Mononuclear cell (primary cell): Measurements from ENCODE around the gene ATP6V1G2. TPM values are rescaled to one million over a fixed set of nuclear protein-coding genes. Genes with fewer than 3 reads are reported as not detected.

Experiments used
- H3K27me3 ChIP-seq: 2 replicates; pipeline ENCODE4 v1.6.0; 2011; ENCODE audit warnings: low read length, control low read depth; ENCODE audit not compliant: insufficient read depth
- H3K4me1 ChIP-seq: 2 replicates; pipeline ENCODE4 v1.5.1; 2011; ENCODE audit warnings: mild to moderate bottlenecking, low read length, control low read depth; ENCODE audit not compliant: insufficient read depth
- H3K4me3 ChIP-seq: 2 replicates; pipeline ENCODE4 v1.5.1; 2011; ENCODE audit warnings: mild to moderate bottlenecking, low read length, moderate library complexity
- H3K9me3 ChIP-seq: 2 replicates; pipeline ENCODE4 v1.5.1; 2011; ENCODE audit warnings: low read depth, mild to moderate bottlenecking, control low read depth, low read length
- total RNA-seq: library from RNA; depleted of rRNA; stranded (reverse); fragments of >200 nt; gene quantifications from one replicate; pipeline ENCODE4 v1.2.3, GENCODE V29; 2012

ATP6V1G2 gene
- total RNA-seq, 1 donor, result 0.73 TPM

DNA sequence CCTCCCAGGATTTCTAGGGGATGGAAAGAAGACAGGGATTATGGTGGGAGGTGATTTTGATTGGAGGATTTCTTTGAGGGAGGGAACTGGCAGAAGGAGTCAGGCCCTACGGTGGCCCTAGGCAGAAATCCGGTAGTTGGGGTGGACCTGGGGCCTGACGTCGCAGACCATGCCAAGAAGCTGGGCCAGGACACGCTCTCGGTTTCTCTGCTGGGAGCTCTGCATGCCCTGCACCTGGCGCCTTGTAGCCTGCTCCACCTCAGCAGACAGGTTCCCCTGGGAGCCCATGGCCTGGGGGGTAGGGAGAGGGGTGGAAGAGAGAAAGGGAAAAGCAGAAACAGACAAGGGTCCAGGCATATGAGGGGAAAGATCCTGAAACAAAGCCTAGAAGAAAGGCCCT lies 1.1 kb downstream of the ATP6V1G2 start:
- H3K4me3 ChIP-seq, result no peak overlapping the region
- H3K9me3 ChIP-seq, result no peaks in the 10 kb centered on the region
- H3K27me3 ChIP-seq, result no peaks in the 10 kb centered on the region

DNA sequence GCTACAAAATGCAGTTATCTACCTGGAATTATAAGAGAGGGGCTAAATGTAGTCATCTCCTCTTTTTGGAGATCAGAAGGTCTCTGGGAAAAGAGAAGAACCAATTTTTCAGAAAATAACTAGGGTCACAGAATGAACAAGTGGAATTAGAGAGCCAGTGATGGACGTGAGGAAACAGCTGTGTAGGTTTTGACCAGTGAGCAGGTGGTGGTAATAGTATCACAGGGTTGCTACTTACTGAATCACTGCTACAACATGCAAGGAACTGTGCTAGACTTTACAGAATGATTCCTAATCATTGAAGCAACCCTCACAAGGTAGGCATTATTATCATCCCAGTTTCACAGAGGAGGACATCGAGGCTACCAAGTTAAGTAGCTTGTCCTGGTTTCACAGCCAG lies 1.7 kb downstream of the ATP6V1G2 start:
- Histone ChIP-seq H3K4me1 (peaks cover 51% of the 10 kb centered on the region), H3K27me3 (no peaks in the 10 kb centered on the region), H3K9me3 (no peaks in the 10 kb centered on the region), H3K4me3 (no peak overlapping the region)

More for the DNA sequence above, 1.1 kb downstream of the ATP6V1G2 start:
- peaks cover 45% of the 10 kb centered on the region for H3K4me1 ChIP-seq

DNA sequence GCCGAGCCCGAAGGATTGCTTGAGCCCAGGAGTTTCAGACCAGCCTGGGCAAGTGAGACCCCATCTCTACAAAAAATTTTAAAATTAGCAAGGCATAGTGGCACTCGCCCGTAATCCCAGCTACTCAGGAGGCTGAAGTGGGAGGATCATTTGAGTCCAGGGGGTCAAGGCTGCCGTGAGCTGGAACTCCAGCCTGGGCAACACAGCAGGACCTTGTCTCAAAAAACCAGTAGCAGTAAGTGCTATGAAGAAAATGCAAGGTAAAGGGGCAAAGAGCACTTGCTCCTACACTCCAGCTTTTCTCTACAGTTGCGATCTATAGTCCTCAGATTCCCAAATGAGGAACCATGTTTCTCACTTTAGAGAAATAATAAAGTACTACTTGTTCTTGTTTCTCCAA lies 2.8 kb downstream of the ATP6V1G2 start:
- Histone ChIP-seq H3K4me3 (no peak overlapping the region), H3K27me3 (no peaks in the 10 kb centered on the region), H3K9me3 (no peaks in the 10 kb centered on the region), H3K4me1 (peaks cover 59% of the 10 kb centered on the region)

DNA sequence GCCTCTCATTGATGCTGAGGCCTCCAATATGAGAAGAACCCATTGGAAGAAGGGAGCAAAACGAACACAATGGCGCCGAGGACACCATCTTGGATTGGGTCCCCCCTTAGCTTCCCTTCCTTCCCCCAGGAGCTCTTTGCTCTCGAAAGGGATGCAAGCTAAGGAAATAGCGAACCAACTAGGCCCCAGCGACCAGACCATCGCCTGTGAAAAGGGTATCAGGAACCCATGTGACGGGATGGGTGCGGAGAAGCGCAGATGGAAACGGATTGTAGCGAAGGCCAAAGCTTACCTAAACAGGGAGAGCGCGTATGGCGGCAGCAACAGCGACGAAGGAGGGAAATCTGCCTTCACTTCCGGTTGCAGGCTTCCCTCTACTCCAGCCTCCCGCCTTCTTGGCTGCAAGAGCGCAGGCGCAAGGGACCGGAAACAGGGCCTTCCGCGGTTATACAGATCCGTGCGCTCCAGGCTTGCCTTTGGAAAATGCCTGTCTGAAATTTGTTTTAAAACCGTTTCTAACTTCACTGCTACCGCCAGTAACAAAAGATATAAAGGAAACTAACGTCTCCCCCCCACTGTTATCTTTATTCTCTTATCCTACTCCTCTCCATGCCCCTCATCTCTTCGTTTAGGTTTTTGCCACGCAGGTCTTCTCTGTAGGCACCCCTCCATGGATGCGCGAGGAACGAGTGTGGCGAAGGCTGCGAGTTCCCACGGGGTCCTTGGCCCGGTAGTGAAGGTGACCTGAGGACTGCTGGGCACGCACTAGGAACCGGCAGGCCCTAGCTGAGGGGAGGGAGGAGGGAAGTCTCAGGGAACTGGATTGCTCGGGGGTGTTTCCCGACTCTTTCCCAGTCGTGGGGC lies 4.5 kb downstream of the ATP6V1G2 start, which contains the start of gene DDX39B:
DDX39B (minus strand) TSS at position 346 of the 864 bp plus-strand sequence. CDS start 1,471 bp downstream, outside the sequence.
- Histone ChIP-seq H3K4me3 (peak within 1 kb of the TSS; percentile 75), H3K9me3 (no peaks in the 10 kb centered on the region), H3K4me1 (peaks cover 48% of the 10 kb centered on the region), H3K27me3 (no peaks in the 10 kb centered on the region)

DNA sequence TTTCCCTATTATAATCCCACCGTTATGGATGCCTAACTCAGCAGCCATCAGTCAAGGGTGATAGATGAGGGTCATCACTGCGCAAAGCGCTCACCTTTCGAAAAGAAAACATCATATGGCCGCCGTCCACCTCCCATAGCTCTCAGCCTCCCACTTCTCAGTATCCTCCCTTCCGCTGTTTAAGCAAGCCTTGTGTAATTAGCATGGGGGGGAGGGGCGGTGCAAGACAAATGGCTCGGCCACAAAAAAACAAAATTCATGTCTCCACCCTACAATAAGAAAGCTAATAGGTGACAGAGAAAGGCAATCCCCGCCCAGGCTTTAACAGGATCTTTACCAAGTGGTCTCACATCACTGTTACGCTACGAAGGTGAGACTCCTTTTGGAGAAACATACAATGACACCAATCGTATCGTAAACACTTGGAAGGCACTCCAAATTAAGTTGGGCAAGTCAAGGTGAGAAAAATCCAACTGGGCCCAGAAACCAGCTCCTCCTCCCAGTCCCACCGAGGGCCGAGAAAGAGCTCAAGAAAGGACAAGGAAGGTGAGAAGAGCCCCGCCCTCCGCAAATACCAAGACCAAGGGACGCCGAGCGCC lies 5.2 kb downstream of the ATP6V1G2 start:
- peak overlapping the region; percentile 75 for H3K4me3 ChIP-seq
- H3K27me3 ChIP-seq, result no peaks in the 10 kb centered on the region
- H3K4me1 ChIP-seq, result peaks cover 41% of the 10 kb centered on the region
- no peaks in the 10 kb centered on the region for H3K9me3 ChIP-seq

DNA sequence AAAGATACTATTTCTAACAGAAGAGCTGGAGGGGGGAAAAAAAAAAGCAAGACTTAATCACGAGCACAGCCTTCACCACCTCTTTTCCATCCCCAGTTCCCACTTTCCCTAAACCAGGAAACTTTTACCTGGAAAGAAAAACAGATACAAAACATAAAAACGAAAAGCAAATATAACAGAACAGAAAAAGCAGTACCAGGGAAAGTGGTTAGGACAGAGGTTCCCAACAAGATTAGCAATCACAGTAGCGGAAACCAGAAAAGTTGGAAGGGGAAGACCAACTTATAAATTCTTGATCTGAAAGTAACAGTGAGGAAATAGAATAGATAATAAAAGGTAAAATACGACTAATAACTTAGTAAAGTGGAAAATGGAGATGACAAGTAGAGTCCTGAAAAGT lies 5.8 kb downstream of the ATP6V1G2 start:
- Histone ChIP-seq H3K4me1 (peaks cover 41% of the 10 kb centered on the region), H3K27me3 (no peaks in the 10 kb centered on the region), H3K4me3 (peak overlapping the region; percentile 75), H3K9me3 (no peaks in the 10 kb centered on the region)

DNA sequence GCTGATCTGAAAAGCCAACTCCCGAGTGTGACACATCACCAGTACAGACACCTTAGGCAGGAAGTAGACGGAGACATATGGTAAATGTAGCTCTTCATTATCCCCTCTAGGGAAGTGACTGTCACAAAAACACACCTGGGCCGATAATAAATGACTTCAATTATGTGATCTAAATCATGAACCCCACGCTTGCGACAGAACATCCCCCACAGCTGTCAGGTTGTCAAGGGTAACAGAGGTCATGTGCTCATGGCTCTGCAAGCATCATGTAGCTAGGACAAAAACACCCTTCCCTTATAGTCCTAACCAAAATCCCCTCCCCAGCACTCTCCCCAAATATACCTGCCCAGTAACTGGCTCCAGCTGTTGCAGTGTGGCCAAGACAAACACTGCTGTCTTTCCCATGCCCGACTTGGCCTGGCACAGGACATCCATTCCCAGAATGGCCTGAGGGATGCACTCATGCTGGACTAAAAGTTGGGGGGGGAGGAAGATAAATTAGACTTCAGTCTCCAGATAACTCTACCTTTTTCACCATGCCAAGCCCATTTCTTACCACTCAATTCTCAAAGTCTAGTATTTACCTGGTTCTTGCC lies 7.5 kb downstream of the ATP6V1G2 start:
- H3K4me3 ChIP-seq, result no peak overlapping the region
- H3K9me3 ChIP-seq, result no peaks in the 10 kb centered on the region
- H3K27me3 ChIP-seq, result no peaks in the 10 kb centered on the region
- H3K4me1 ChIP-seq, result peaks cover 41% of the 10 kb centered on the region

DNA sequence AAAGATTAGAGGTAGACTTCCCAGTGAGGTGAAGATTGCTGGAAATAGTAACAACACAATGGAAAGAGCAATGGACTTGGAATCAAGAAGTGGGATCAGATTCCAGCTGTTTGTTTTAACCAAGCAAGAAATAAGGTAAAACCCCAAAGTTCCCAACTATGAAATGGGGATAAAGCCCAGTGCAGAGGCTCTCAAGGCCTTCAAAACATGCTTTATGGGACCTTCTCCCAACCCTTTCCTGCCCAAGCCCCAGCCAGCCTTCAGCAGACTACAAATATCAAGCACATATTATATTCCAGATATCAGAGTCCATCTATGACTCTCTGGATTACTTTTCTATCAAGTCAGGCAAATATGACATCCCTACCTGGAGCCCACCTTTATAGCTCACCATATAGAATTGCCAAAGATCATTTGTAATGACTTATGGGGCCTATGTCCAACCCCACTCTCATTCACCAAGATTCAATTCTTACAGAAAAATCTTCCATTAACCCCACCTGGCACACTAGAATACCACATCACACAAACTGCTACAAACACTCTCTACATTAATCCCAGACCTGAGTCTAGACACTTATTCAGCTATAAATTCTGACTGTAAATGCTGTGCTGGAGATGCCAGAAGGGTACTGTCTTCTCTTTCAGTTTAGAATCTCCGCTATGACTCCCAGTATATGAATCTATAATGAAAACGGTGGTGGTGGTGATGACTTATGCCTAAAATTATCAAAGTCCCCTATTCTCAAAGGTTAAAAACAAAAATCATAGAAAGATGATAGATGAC lies 10.7 kb downstream of the ATP6V1G2 start:
- Histone ChIP-seq H3K4me1 (peaks cover 28% of the 10 kb centered on the region), H3K9me3 (no peaks in the 10 kb centered on the region), H3K27me3 (no peaks in the 10 kb centered on the region), H3K4me3 (no peak overlapping the region)

DNA sequence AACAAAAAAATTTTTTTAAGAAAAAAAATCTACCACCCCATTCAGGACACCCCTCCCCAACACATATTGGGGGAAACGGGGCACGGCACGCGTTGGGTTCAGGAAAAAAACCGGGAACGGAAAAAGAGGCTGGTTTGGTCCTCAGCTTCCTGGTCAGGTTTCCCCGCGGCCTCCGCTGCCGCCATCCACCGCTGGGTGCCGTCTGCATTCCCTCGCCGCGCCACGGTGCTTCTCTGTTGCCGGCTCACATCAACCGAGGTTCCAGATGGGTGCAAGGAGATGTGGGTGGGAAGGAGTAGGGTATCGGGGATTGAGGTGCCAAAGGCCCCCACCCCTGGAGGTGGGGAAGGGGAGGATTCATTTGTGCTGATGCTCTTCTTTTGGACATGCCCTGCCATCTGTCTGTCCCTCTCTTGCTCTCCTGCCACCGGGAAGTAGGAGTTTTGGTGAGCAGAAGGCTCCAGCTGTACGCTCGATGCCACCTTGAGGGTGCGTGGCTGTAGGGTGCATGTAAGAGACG lies 11.8 kb downstream of the ATP6V1G2 start:
- Histone ChIP-seq H3K4me1 (peaks cover 16% of the 10 kb centered on the region), H3K9me3 (no peaks in the 10 kb centered on the region), H3K4me3 (no peak overlapping the region), H3K27me3 (no peaks in the 10 kb centered on the region)

DNA sequence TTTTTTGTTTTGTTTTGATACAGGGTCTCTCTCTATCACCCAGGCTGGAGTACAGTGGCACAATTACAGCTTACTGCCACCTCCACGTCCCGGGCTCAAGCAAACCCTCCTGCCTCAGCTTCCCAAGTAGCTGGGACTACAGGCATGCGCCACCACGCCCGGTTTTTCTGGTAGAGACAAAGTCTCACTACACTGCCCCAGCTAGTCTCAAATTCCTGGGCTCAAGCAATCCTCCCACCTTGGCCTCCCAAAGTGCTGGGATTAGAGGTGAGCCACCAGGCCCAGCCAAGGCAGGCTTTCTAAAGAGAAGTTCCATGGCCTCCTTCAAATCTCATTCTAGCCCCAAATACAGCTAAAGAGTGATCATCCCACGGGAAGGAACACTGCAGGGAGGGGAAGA lies 12.4 kb downstream of the ATP6V1G2 start:
- Histone ChIP-seq H3K4me1 (peaks cover 10% of the 10 kb centered on the region), H3K27me3 (no peaks in the 10 kb centered on the region), H3K4me3 (no peak overlapping the region), H3K9me3 (no peaks in the 10 kb centered on the region)

DNA sequence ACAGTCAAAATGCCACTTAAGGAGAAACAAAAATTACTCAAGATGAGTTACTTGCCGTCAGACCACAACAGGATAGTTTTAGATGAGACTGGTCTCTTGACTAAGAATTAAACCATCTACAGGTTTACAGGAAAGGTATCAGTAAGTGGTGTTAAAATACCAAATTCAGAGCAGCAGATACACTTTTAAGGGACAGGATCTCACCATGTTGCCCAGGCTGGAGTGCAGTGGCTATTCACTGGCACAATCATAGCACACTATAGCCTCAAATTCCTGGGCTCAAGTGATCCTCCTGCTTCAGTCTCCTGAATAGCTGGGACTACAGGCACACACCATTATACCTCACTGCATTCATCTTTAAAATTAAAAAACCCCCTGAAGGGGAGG lies 13.0 kb downstream of the ATP6V1G2 start:
- H3K4me3 ChIP-seq, result no peak overlapping the region
- no peaks in the 10 kb centered on the region for H3K27me3 ChIP-seq
- H3K9me3 ChIP-seq, result no peaks in the 10 kb centered on the region
- peaks cover 5% of the 10 kb centered on the region for H3K4me1 ChIP-seq

DNA sequence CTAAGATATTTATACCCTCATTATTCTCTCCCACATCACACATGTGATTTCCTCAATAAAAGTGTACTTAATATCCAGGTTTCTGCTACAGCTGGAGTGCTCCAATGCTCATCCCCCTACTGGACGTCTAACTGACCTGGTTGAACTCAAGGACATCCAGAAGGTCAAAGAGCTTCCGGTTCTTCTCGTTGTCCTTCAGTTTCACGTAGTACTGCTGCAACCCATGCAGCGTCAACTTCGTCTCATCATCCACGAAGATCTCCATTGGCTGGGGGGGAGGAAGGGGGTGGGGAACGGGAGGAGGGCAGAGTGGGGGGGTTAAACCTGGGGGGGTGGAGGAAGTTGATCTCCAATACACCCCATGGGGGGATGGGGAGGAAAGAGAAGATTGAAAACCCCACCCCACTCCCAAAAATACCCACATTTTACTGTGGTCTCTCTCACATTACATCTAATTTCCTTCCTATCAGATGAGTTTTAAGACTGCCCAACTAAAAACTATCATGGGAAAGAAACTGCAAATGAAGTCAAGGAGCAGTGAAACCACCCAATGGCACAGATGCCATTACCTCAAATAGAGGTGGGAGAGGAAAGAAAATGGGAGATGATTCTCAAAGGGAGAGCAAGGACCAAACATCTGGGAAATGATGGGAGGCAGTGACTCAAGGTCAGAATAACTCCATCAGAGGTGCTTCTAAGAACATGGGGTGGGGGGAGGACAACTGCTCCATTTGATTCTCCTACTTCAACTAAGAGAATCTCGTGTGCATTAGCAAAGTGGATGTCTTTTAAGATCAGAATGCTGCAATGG lies 13.6 kb downstream of the ATP6V1G2 start:
- no peaks in the 10 kb centered on the region for H3K9me3 ChIP-seq
- no peak overlapping the region for H3K4me3 ChIP-seq
- H3K4me1 ChIP-seq, result no peaks in the 10 kb centered on the region
- H3K27me3 ChIP-seq, result no peaks in the 10 kb centered on the region

DNA sequence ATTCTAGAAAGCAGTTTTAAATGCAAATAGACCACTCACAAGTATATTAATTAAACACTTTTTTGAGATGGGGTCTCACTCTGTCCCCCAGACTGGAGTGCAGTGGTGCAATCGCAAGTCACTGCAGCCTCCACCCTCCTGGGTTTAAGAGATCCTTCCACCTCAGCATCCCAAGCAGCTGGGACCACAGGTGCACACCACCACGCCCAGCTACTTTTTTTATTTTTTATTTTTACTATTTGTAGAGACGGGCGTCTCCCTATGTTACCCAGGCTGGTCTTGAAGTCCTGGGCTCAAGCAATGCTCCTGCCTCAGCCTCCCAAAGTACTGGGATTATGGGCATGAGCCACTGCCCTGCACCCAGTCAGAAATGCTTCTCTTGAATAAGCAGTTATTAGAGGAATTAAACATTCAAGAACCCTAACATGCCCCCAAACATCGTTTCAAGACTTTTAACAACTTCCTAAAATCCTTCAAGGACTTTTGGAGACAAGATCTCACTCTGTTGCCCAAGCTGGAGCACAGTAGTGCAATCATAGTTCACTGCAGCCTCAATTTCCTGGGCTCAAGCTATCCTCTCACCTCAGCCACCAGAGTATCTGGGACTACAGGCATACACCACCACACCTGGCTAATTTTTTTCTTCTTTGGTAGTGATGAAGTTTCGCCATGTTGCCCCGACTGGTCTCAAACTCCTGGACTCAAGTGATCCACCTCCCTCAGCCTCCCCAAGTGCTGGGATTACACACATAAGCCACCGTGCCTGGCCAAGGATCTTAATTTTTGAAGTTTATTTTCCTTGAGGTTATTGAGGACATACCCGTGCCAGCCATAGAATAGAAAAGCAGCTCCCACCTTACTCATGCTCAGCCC lies 14.4 kb downstream of the ATP6V1G2 start:
- Histone ChIP-seq H3K4me1 (no peaks in the 10 kb centered on the region), H3K9me3 (no peaks in the 10 kb centered on the region), H3K27me3 (no peaks in the 10 kb centered on the region), H3K4me3 (no peak overlapping the region)
